OCI-LY1 (cell line): ENCODE data around the gene RHBDL3.

Source experiments
- EZH2 ChIP-seq: fragments of 200-600 bp; sonication (generic), shearing (Covaris generic); IDR thresholded peaks from 2 replicates; pipeline ENCODE4 v1.8.0; 2017; ENCODE audit warnings: borderline replicate concordance, mixed run types, mild to moderate bottlenecking, antibody characterized with exemption, low read length, moderate library complexity, mixed read lengths
- TF ChIP-seq, protein P1 (sequence below): fragments of 200-600 bp; sonication (generic), shearing (Covaris generic); IDR thresholded peaks from 2 replicates; pipeline ENCODE4 v1.5.1; 2017; ENCODE audit warnings: mild to moderate bottlenecking, antibody characterized with exemption, low read length, moderate library complexity, mixed read lengths

- no peak for TF ChIP-seq EZH2
- TF ChIP-seq, protein P1, sequence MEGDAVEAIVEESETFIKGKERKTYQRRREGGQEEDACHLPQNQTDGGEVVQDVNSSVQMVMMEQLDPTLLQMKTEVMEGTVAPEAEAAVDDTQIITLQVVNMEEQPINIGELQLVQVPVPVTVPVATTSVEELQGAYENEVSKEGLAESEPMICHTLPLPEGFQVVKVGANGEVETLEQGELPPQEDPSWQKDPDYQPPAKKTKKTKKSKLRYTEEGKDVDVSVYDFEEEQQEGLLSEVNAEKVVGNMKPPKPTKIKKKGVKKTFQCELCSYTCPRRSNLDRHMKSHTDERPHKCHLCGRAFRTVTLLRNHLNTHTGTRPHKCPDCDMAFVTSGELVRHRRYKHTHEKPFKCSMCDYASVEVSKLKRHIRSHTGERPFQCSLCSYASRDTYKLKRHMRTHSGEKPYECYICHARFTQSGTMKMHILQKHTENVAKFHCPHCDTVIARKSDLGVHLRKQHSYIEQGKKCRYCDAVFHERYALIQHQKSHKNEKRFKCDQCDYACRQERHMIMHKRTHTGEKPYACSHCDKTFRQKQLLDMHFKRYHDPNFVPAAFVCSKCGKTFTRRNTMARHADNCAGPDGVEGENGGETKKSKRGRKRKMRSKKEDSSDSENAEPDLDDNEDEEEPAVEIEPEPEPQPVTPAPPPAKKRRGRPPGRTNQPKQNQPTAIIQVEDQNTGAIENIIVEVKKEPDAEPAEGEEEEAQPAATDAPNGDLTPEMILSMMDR, result no peak
Observed at GRCh38 chr17:32269377-32269776, 3.7 kb downstream of the RHBDL3 start.
